ENCODE measurements around the gene COL18A1.
A peak's percentile ranks its signal among the peaks of the same experiment; 100 is the strongest.

COL18A1 gene

GRCh38 chr21:45470773-45471524, 66.0 kb downstream of the COL18A1 start:
- H3K4me3 ChIP-seq (ENCODE audit: low read depth in 1 of 2, low read length in 2 of 2), result no peak overlapping the region

GRCh38 chr21:45471525-45472221, 66.7 kb downstream of the COL18A1 start:
- H3K9ac ChIP-seq (ENCODE audit: low read depth in 1 of 2, low read length in 2 of 2), result peak overlapping the region in 1 of 2 donors; percentile 27
- no peak overlapping the region for H3K4me3 ChIP-seq (ENCODE audit: low read depth in 1 of 2, low read length in 2 of 2)
- H3K27ac ChIP-seq (ENCODE audit: low read depth, low read length), result peak overlapping the region; percentile 1

More at GRCh38 chr21:45470773-45471524, 66.0 kb downstream of the COL18A1 start:
- Histone ChIP-seq H3K4me1 (ENCODE audit: control insufficient read depth in 1 of 2, insufficient read depth in 2 of 2, low read length in 2 of 2) (peaks cover 15 to 23% of the 10 kb centered on the region in 2 donors), H3K9me3 (ENCODE audit: control insufficient read depth in 1 of 2, low read length in 2 of 2) (no peaks in the 10 kb centered on the region), H3K27ac (ENCODE audit: low read depth, low read length) (peak overlapping the region; percentile 70), H3K9ac (ENCODE audit: low read depth in 1 of 2, low read length in 2 of 2) (peak overlapping the region in 1 of 2 donors; percentile 27), H3K27me3 (ENCODE audit: control insufficient read depth in 1 of 2, insufficient read depth in 2 of 2, low read length in 2 of 2) (no peaks in the 10 kb centered on the region), H3K36me3 (ENCODE audit: control insufficient read depth in 1 of 2, insufficient read depth in 2 of 2, low read length in 2 of 2) (no peaks in the 10 kb centered on the region)

DNA sequence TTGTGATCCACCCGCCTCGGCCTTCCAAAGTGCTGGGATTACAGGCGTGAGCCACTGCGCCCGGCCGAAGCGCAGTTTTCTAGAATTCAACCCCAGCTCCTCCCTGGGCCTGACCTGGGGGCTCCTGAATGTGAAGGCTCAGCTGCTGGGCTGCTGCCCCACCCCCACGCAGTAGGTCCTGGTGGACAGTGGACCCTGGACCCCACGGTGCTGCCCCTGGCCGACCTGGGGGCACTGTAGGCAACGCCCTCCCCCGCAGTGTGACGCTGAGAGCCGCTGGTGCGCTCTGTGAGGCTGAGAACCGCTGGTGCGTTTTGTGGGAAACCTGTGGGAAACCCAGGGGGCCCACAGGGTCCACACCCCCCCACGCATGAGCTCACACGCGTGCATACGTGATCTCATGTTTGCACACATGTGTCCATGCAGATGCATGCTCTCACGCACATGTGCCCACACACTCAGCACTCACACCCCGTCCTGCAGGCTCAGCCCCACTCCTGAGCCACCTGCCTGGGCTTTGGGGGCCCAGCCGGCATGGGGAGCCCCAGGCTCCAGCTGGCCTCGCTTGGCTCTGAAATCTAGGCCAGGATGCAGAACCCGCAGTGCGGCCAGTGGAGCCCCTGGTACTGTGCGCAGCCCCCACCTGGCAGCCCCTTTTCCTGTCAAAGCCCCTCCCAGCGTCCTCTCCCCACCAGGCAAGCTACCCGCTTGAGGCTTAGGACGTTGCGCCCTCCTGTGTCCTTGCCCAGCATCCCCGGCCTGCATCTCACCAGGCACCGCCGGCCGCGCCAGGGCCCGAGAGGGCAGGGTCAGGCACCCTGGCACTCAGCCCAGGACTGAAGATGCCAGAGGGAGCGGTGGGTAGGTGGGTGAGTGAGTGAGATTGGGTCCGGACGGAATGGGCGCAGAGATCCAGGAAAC, 67.7 kb downstream of the COL18A1 start:
- H3K9me3 ChIP-seq (ENCODE audit: control insufficient read depth in 1 of 2, low read length in 2 of 2), result no peaks in the 10 kb centered on the region
- H3K36me3 ChIP-seq (ENCODE audit: control insufficient read depth in 1 of 2, insufficient read depth in 2 of 2, low read length in 2 of 2), result no peaks in the 10 kb centered on the region
- H3K27ac ChIP-seq (ENCODE audit: low read depth, low read length), result no peak overlapping the region
- no peak overlapping the region for H3K4me3 ChIP-seq (ENCODE audit: low read depth in 1 of 2, low read length in 2 of 2)
- no peaks in the 10 kb centered on the region for H3K27me3 ChIP-seq (ENCODE audit: control insufficient read depth in 1 of 2, insufficient read depth in 2 of 2, low read length in 2 of 2)
- H3K9ac ChIP-seq (ENCODE audit: low read depth in 1 of 2, low read length in 2 of 2), result no peak overlapping the region
- peaks cover 16 to 25% of the 10 kb centered on the region in 2 donors for H3K4me1 ChIP-seq (ENCODE audit: control insufficient read depth in 1 of 2, insufficient read depth in 2 of 2, low read length in 2 of 2)

More at GRCh38 chr21:45471525-45472221, 66.7 kb downstream of the COL18A1 start:
- no peaks in the 10 kb centered on the region for H3K27me3 ChIP-seq (ENCODE audit: control insufficient read depth in 1 of 2, insufficient read depth in 2 of 2, low read length in 2 of 2)
- peaks cover 15 to 23% of the 10 kb centered on the region in 2 donors for H3K4me1 ChIP-seq (ENCODE audit: control insufficient read depth in 1 of 2, insufficient read depth in 2 of 2, low read length in 2 of 2)
- no peaks in the 10 kb centered on the region for H3K9me3 ChIP-seq (ENCODE audit: control insufficient read depth in 1 of 2, low read length in 2 of 2)
- no peaks in the 10 kb centered on the region for H3K36me3 ChIP-seq (ENCODE audit: control insufficient read depth in 1 of 2, insufficient read depth in 2 of 2, low read length in 2 of 2)

GRCh38 chr21:45473496-45474322, 68.7 kb downstream of the COL18A1 start:
- H3K27ac ChIP-seq (ENCODE audit: low read depth, low read length), result no peak overlapping the region
- no peak overlapping the region for H3K4me3 ChIP-seq (ENCODE audit: low read depth in 1 of 2, low read length in 2 of 2)
- H3K4me1 ChIP-seq (ENCODE audit: control insufficient read depth in 1 of 2, insufficient read depth in 2 of 2, low read length in 2 of 2), result peaks cover 22 to 35% of the 10 kb centered on the region in 2 donors
- H3K36me3 ChIP-seq (ENCODE audit: control insufficient read depth in 1 of 2, insufficient read depth in 2 of 2, low read length in 2 of 2), result no peaks in the 10 kb centered on the region
- no peak overlapping the region for H3K9ac ChIP-seq (ENCODE audit: low read depth in 1 of 2, low read length in 2 of 2)
- no peaks in the 10 kb centered on the region for H3K9me3 ChIP-seq (ENCODE audit: control insufficient read depth in 1 of 2, low read length in 2 of 2)
- no peaks in the 10 kb centered on the region for H3K27me3 ChIP-seq (ENCODE audit: control insufficient read depth in 1 of 2, insufficient read depth in 2 of 2, low read length in 2 of 2)

- Histone ChIP-seq H3K4me3 (ENCODE audit: low read depth in 1 of 2, low read length in 2 of 2) (no peak overlapping the region), H3K36me3 (ENCODE audit: control insufficient read depth in 1 of 2, insufficient read depth in 2 of 2, low read length in 2 of 2) (peaks cover 0 to 6% of the 10 kb centered on the region in 2 donors), H3K9ac (ENCODE audit: low read depth in 1 of 2, low read length in 2 of 2) (no peak overlapping the region), H3K4me1 (ENCODE audit: control insufficient read depth in 1 of 2, insufficient read depth in 2 of 2, low read length in 2 of 2) (peaks cover 29 to 40% of the 10 kb centered on the region in 2 donors), H3K9me3 (ENCODE audit: control insufficient read depth in 1 of 2, low read length in 2 of 2) (no peaks in the 10 kb centered on the region), H3K27ac (ENCODE audit: low read depth, low read length) (no peak overlapping the region), H3K27me3 (ENCODE audit: control insufficient read depth in 1 of 2, insufficient read depth in 2 of 2, low read length in 2 of 2) (no peaks in the 10 kb centered on the region)
Observed at GRCh38 chr21:45474323-45474950, 69.5 kb downstream of the COL18A1 start.

- H3K27me3 ChIP-seq (ENCODE audit: control insufficient read depth in 1 of 2, insufficient read depth in 2 of 2, low read length in 2 of 2), result no peaks in the 10 kb centered on the region
- no peaks in the 10 kb centered on the region for H3K9me3 ChIP-seq (ENCODE audit: control insufficient read depth in 1 of 2, low read length in 2 of 2)
- no peak overlapping the region for H3K4me3 ChIP-seq (ENCODE audit: low read depth in 1 of 2, low read length in 2 of 2)
- peaks cover 24 to 40% of the 10 kb centered on the region in 2 donors for H3K4me1 ChIP-seq (ENCODE audit: control insufficient read depth in 1 of 2, insufficient read depth in 2 of 2, low read length in 2 of 2)
- H3K36me3 ChIP-seq (ENCODE audit: control insufficient read depth in 1 of 2, insufficient read depth in 2 of 2, low read length in 2 of 2), result peaks cover 0 to 8% of the 10 kb centered on the region in 2 donors
- H3K27ac ChIP-seq (ENCODE audit: low read depth, low read length), result no peak overlapping the region
- no peak overlapping the region for H3K9ac ChIP-seq (ENCODE audit: low read depth in 1 of 2, low read length in 2 of 2)
Observed at GRCh38 chr21:45475004-45475685, 70.2 kb downstream of the COL18A1 start.

GRCh38 chr21:45475797-45476570, 71.0 kb downstream of the COL18A1 start:
- no peak overlapping the region for H3K9ac ChIP-seq (ENCODE audit: low read depth in 1 of 2, low read length in 2 of 2)
- no peak overlapping the region for H3K27ac ChIP-seq (ENCODE audit: low read depth, low read length)
- H3K4me3 ChIP-seq (ENCODE audit: low read depth in 1 of 2, low read length in 2 of 2), result no peak overlapping the region
- peaks cover 24 to 36% of the 10 kb centered on the region in 2 donors for H3K4me1 ChIP-seq (ENCODE audit: control insufficient read depth in 1 of 2, insufficient read depth in 2 of 2, low read length in 2 of 2)
- no peaks in the 10 kb centered on the region for H3K27me3 ChIP-seq (ENCODE audit: control insufficient read depth in 1 of 2, insufficient read depth in 2 of 2, low read length in 2 of 2)
- peaks cover 0 to 9% of the 10 kb centered on the region in 2 donors for H3K36me3 ChIP-seq (ENCODE audit: control insufficient read depth in 1 of 2, insufficient read depth in 2 of 2, low read length in 2 of 2)
- no peaks in the 10 kb centered on the region for H3K9me3 ChIP-seq (ENCODE audit: control insufficient read depth in 1 of 2, low read length in 2 of 2)

DNA sequence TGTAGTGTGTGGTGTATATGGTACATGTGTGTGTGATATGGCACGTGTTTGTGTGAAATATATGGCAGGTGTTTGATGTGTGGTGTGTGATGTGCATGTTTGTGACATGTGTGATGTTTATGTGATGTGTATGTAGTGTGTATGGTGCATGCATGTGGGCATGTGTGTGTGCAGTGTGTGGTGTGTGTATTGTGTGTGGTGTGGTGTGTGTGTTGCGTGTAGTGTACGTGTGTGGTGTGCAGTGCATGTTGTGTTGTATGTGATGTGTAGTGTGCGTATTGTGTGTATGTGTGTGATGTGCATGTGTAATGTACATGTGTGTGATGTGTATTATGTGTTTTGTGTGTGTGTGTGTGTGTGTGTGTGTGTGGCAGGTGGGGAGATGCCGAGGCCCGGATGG, 71.6 kb downstream of the COL18A1 start:
- Histone ChIP-seq H3K4me1 (ENCODE audit: control insufficient read depth in 1 of 2, insufficient read depth in 2 of 2, low read length in 2 of 2) (peaks cover 18 to 30% of the 10 kb centered on the region in 2 donors), H3K4me3 (ENCODE audit: low read depth in 1 of 2, low read length in 2 of 2) (no peak overlapping the region), H3K27ac (ENCODE audit: low read depth, low read length) (no peak overlapping the region), H3K9ac (ENCODE audit: low read depth in 1 of 2, low read length in 2 of 2) (no peak overlapping the region), H3K36me3 (ENCODE audit: control insufficient read depth in 1 of 2, insufficient read depth in 2 of 2, low read length in 2 of 2) (peaks cover 0 to 15% of the 10 kb centered on the region in 2 donors), H3K9me3 (ENCODE audit: control insufficient read depth in 1 of 2, low read length in 2 of 2) (no peaks in the 10 kb centered on the region), H3K27me3 (ENCODE audit: control insufficient read depth in 1 of 2, insufficient read depth in 2 of 2, low read length in 2 of 2) (no peaks in the 10 kb centered on the region)
